ENCODE data around the gene FAF1. TPM values are rescaled to one million over a fixed set of nuclear protein-coding genes. Genes with fewer than 3 reads are reported as not detected.

Gene FAF1
- total and polyA plus RNA-seq, 2 of the 8 experiments (the other 6 are each of a cell fraction or from before 2014, with no cell fraction given): 10.8 to 65.9 TPM

GRCh38 chr1:50930965-50931737 lies 28.9 kb downstream of the FAF1 start (continued):
- TF ChIP-seq ATF3 (IDR thresholded peaks at IDR 0.05; ENCODE audit: insufficient read depth, low read depth, low read length) (no peak), CBX5 (IDR thresholded peaks at IDR 0.05; ENCODE audit: low read depth, low read length) (no peak), E2F6 (IDR thresholded peaks at IDR 0.05) (no peak), CEBPB (IDR thresholded peaks at IDR 0.05; ENCODE audit: low read depth, low read length) (no peak)

Data from H1 (cell line).